CD8-positive, alpha-beta memory T cell (primary cell): ENCODE results near the gene SH3PXD2B. TPM values are rescaled to one million over a fixed set of nuclear protein-coding genes. Genes with fewer than 3 reads are reported as not detected.

Experiments
- CTCF ChIA-PET: fragments of 350-600 bp; sonication (Branson Sonifier 250); formaldehyde crosslinking; loops from one replicate; lab custom pipeline; 2021; ENCODE audit warnings: antibody characterized with exemption; lab: Charles Lee
- POLR2A ChIA-PET: fragments of 350-600 bp; sonication (Branson Sonifier 250); formaldehyde crosslinking; loops from one replicate; lab custom pipeline; 2021; ENCODE audit warnings: antibody characterized with exemption; lab: Charles Lee
- DNase-seq, 5 donors: peaks; one replicate each; pipeline versions ENCODE4 v3.0.0 to v3.0.0-alpha.2; 2020 to 2022; ENCODE audit warnings: mixed read lengths in 1 of 5
- H3K27ac ChIP-seq: one replicate; pipeline ENCODE4 v1.7.0; 2013; ENCODE audit warnings: low read depth, mild to moderate bottlenecking, low read length, moderate library complexity
- H3K27me3 ChIP-seq: 2 replicates; pipeline ENCODE4 v1.7.0; 2013; ENCODE audit warnings: low read length, mild to moderate bottlenecking; ENCODE audit not compliant: insufficient read depth, poor library complexity, severe bottlenecking
- H3K36me3 ChIP-seq: 2 replicates; pipeline ENCODE4 v1.7.0; 2013; ENCODE audit warnings: mild to moderate bottlenecking, low read length, moderate library complexity; ENCODE audit not compliant: insufficient read depth
- H3K4me1 ChIP-seq: 2 replicates; pipeline ENCODE4 v1.7.0; 2013; ENCODE audit warnings: mild to moderate bottlenecking, low read length, moderate library complexity; ENCODE audit not compliant: insufficient read depth
- H3K4me3 ChIP-seq: 2 replicates; pipeline ENCODE4 v1.7.0; 2013; ENCODE audit warnings: mild to moderate bottlenecking, low read length
- H3K9me3 ChIP-seq: 2 replicates; pipeline ENCODE4 v1.7.0; 2013; ENCODE audit warnings: mild to moderate bottlenecking, low read length
- H3K27ac Mint-ChIP-seq, 8 donors: one replicate each; pipeline ENCODE4 v1.8.0; 2020 to 2021; ENCODE audit warnings: mixed read lengths in 8 of 8, mild to moderate bottlenecking in 6 of 8, inconsistent platforms in 3 of 8, moderate library complexity in 3 of 8
- H3K27me3 Mint-ChIP-seq, 2 donors: one replicate each; pipeline ENCODE4 v1.8.0; 2020 to 2021; ENCODE audit warnings: mixed read lengths in 2 of 2, mild to moderate bottlenecking in 1 of 2, moderate library complexity in 1 of 2
- H3K36me3 Mint-ChIP-seq, 3 donors: one replicate each; pipeline ENCODE4 v1.8.0; 2020 to 2021; ENCODE audit warnings: mixed read lengths in 3 of 3, inconsistent platforms in 1 of 3, mild to moderate bottlenecking in 1 of 3
- H3K4me1 Mint-ChIP-seq, 3 donors: one replicate each; pipeline ENCODE4 v1.8.0; 2020 to 2021; ENCODE audit warnings: mixed read lengths in 3 of 3, inconsistent platforms in 1 of 3, mild to moderate bottlenecking in 1 of 3
- H3K4me3 Mint-ChIP-seq, 7 donors: one replicate each; pipeline ENCODE4 v1.8.0; 2020 to 2021; ENCODE audit warnings: mixed read lengths in 7 of 7, mild to moderate bottlenecking in 6 of 7, moderate library complexity in 4 of 7, inconsistent platforms in 2 of 7
- H3K9me3 Mint-ChIP-seq, 5 donors: one replicate each; pipeline ENCODE4 v1.8.0; 2020 to 2022; ENCODE audit warnings: mixed read lengths in 5 of 5, mild to moderate bottlenecking in 3 of 5, moderate library complexity in 2 of 5, inconsistent platforms in 1 of 5
- polyA plus RNA-seq: library from polyadenylated mRNA; unstranded; fragments of 300-500 nt; fragmentation: Illumina TruSeq; gene quantifications from one replicate; pipeline ENCODE4 v1.2.3, GENCODE V29; 2021
- total RNA-seq, 2 experiments: library from RNA; stranded (reverse); gene quantifications; one replicate each; pipeline ENCODE4 v1.2.3, GENCODE V29; 2021

Gene SH3PXD2B
- total and polyA plus RNA-seq, 3 experiments from 2014 or later, result 0.09 to 0.15 TPM; not detected in 1

DNA sequence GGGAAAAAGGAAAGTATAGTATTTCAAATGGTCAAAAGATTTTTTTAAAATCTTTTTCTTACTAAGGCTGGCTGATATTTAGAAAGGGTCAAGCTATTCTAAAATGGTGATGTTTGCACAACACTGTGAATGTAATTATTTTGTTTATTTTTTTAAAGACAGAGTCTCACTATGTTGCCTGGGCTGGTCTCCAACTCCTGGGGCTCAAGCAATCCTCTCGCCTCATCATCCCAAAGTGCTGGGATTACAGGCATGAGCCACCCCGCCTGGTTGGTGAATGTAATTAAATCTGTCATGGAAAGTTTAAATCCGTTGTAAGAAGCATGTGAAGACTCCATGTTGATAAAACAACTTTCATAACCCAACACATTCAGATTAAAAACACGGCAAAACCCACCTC lies 173.4 kb downstream of the SH3PXD2B start:
- H3K27ac ChIP-seq, result no peak overlapping the region
- H3K4me3 ChIP-seq, result no peak overlapping the region
- H3K27me3 ChIP-seq, result no peaks in the 10 kb centered on the region
- POLR2A ChIA-PET, result no interaction called here
- no peaks in the 10 kb centered on the region for H3K36me3 ChIP-seq
- peak overlapping the region in 1 of 7 donors; percentile 73 for H3K4me3 Mint-ChIP-seq
- H3K27me3 Mint-ChIP-seq, result no peaks in the 10 kb centered on the region
- H3K4me1 Mint-ChIP-seq, result peaks cover 24 to 40% (median 30%) of the 10 kb centered on the region in 3 donors
- no peaks in the 10 kb centered on the region for H3K9me3 ChIP-seq
- DNase-seq, result no peak
- H3K27ac Mint-ChIP-seq, result no peak overlapping the region
- H3K9me3 Mint-ChIP-seq, result no peaks in the 10 kb centered on the region
- H3K4me1 ChIP-seq, result peaks cover 16% of the 10 kb centered on the region
- CTCF ChIA-PET, result interaction anchor here (0.9 kb wide), 2 partner anchors 13 to 92 kb away, joined by 3 to 4 read pairs; partner anchors contain the start of gene STK10
- peaks cover 0 to 5% (median 0%) of the 10 kb centered on the region in 3 donors for H3K36me3 Mint-ChIP-seq

DNA sequence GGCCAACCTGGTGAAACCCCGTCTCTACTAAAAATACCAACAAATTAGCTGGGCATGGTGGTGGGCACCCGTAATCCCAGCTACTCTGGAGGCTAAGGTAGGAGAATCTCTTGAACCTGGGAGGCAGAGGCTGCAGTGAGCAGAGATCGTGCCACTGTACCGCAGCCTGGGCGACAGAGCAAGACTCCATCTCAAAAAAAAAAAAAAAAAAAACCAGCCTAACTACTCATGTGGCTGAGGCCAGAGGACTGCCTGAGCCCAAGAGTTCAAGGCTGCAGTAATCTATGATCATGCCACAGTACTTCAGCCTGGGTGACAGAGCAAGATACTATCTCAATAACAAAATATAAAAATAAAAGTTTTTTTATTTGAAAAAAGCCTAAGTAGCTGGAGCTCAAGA lies 174.0 kb downstream of the SH3PXD2B start:
- POLR2A ChIA-PET, result interaction anchor here (1.1 kb wide), 1 partner anchor 13 kb away, joined by 3 read pairs; no protein-coding TSS in a partner anchor
- H3K4me3 Mint-ChIP-seq, result no peak overlapping the region
- H3K4me3 ChIP-seq, result no peak overlapping the region
- no peaks in the 10 kb centered on the region for H3K27me3 ChIP-seq
- H3K27me3 Mint-ChIP-seq, result no peaks in the 10 kb centered on the region
- H3K4me1 Mint-ChIP-seq, result peaks cover 28 to 46% (median 36%) of the 10 kb centered on the region in 3 donors
- H3K36me3 ChIP-seq, result no peaks in the 10 kb centered on the region
- H3K27ac Mint-ChIP-seq, result no peak overlapping the region
- peaks cover 0 to 5% (median 0%) of the 10 kb centered on the region in 3 donors for H3K36me3 Mint-ChIP-seq
- no peak overlapping the region for H3K27ac ChIP-seq
- CTCF ChIA-PET, result interaction anchor here (0.9 kb wide), 2 partner anchors 13 to 92 kb away, joined by 3 to 4 read pairs; partner anchors contain the start of gene STK10
- DNase-seq, result no peak
- no peaks in the 10 kb centered on the region for H3K9me3 ChIP-seq
- H3K9me3 Mint-ChIP-seq, result no peaks in the 10 kb centered on the region
- peaks cover 16% of the 10 kb centered on the region for H3K4me1 ChIP-seq

DNA sequence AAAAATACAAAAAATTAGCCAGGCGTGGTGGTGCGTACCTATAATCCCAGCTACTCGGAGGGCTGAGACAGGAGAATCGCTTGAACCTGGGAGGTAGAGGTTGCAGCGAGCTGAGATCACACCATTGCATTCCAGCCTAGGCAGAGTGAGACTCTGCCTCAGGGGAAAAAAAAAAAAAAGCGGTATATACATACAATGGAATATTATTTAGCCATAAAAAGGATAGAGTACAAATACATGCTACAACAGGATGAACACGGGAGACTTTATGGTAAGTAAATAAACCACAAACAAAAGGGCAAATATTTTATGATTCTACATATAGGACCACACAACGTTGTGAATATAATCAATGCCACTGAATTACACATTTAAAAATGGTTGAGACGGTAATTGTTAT lies 176.0 kb downstream of the SH3PXD2B start:
- H3K27me3 ChIP-seq, result no peaks in the 10 kb centered on the region
- Mint-ChIP-seq H3K27me3 (no peaks in the 10 kb centered on the region), H3K4me3 (no peak overlapping the region), H3K4me1 (peaks cover 28 to 48% (median 40%) of the 10 kb centered on the region in 3 donors), H3K36me3 (peaks cover 0 to 5% (median 0%) of the 10 kb centered on the region in 3 donors), H3K27ac (no peak overlapping the region), H3K9me3 (no peaks in the 10 kb centered on the region)
- H3K9me3 ChIP-seq, result no peaks in the 10 kb centered on the region
- no peak overlapping the region for H3K27ac ChIP-seq
- peaks cover 16% of the 10 kb centered on the region for H3K4me1 ChIP-seq
- POLR2A ChIA-PET, result no interaction called here
- no peak overlapping the region for H3K4me3 ChIP-seq
- DNase-seq, result no peak
- no peaks in the 10 kb centered on the region for H3K36me3 ChIP-seq
- CTCF ChIA-PET, result no interaction called here

DNA sequence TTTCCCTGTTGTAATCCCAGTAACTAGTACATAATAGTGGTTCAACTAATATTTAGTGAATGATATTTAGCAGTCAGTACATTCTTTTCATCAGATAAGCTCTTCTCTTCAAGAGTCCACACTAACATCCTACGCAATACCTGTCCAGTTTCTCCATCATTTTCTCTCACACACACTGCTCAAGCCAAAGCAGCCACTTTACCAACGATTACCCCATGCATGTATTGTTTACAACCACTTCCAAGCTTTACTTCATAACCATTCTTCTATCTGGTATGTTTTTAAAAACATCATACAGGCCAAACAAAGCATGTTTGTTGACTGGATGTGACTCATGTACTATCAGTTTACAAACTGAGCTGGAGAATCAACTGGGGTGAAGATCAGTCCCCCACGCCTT lies 178.1 kb downstream of the SH3PXD2B start:
- no peaks in the 10 kb centered on the region for H3K9me3 ChIP-seq
- CTCF ChIA-PET, result no interaction called here
- no peaks in the 10 kb centered on the region for H3K36me3 ChIP-seq
- no peaks in the 10 kb centered on the region for H3K4me1 ChIP-seq
- Mint-ChIP-seq H3K4me1 (peaks cover 13 to 30% (median 29%) of the 10 kb centered on the region in 3 donors), H3K4me3 (no peak overlapping the region), H3K27ac (no peak overlapping the region), H3K36me3 (peaks cover 0 to 3% (median 0%) of the 10 kb centered on the region in 3 donors), H3K27me3 (no peaks in the 10 kb centered on the region), H3K9me3 (no peaks in the 10 kb centered on the region)
- POLR2A ChIA-PET, result no interaction called here
- no peaks in the 10 kb centered on the region for H3K27me3 ChIP-seq
- no peak overlapping the region for H3K4me3 ChIP-seq
- no peak overlapping the region for H3K27ac ChIP-seq
- no peak for DNase-seq

Other genes with a start within 250 kb of the SH3PXD2B start
- 1 to 10 TPM; 7.4 to 7.5 TPM for gene UBTD2, start 170.8 kb downstream of the SH3PXD2B start, total RNA-seq
- gene UBTD2, start 170.8 kb downstream of the SH3PXD2B start, polyA plus RNA-seq, result 3.0 TPM
- under 1 TPM; 0.04 to 0.13 TPM for gene NEURL1B, start 186.7 kb upstream of the SH3PXD2B start, total RNA-seq
- gene NEURL1B, start 186.7 kb upstream of the SH3PXD2B start, polyA plus RNA-seq, result not detected